ENCODE results near the gene KDSR.

DNA sequence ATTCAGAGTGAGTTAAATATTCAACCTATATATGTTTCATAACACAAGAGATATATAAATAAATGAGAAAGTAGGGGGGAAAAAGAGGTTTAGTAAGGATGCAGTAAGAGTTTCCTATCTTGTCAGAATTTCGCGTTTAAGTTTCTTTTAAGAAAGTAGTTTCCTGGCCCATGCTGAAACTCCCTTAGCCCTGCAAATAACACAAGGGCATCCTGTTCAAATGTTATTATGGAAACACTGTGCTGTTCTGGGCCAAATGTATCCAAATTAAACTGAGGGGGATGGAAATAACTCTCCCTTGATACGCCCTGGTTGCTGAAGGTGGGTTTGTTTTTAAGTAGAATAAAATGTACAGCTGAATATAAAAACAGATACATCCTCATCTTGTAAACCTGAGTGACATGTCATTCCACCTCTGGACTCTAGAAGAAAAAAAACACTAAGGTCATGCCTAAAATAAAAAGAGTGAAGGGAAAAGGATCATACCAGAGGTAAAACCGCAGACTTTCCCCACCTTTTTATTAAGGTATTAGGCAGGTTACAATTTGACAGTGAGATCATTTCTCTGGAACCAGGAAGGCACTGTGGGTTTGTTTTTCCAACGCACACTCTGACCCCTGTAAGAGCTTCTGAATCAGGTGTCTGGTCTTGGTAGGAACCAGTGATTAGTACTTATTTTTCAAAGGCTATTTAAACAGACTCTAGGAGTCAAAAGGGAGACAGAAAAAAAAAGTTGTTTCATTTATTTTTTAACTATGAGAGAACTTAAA, 64.2 kb downstream of the KDSR start:
- TF ChIP-seq POLR2A (IDR thresholded peaks at IDR 0.05; ENCODE audit: low read depth, low read length) = no peak
- no peak for TF ChIP-seq TAF1 (IDR thresholded peaks at IDR 0.05; ENCODE audit: low read depth, low read length)

All from GM12891 (cell line).